HCT116 (cell line): ENCODE data around the gene SF1. TPM values are rescaled to one million over a fixed set of nuclear protein-coding genes. Genes with fewer than 3 reads are reported as not detected.

Experiments
- ATAC-seq: fragments of 200-7000 bp; cut with Tn5 transposase; 2 replicates; pipeline ENCODE4 v1.9.1; 2020; ENCODE audit warnings: mild to moderate bottlenecking, moderate library complexity
- BruUV-seq: library from RNA; stranded (reverse); fragments of 400-500 nt; replicated peaks from 2 replicates; lab custom pipeline; 2021; lab: Mats Ljungman, UMichigan
- CTCF ChIA-PET: fragments of 300-600 bp; sonication (Branson Sonifier 250); formaldehyde crosslinking; loops from one replicate; lab custom pipeline; 2021; ENCODE audit warnings: antibody characterized with exemption; lab: Charles Lee
- POLR2A ChIA-PET: fragments of 300-600, 350-600 bp; sonication (Branson Sonifier 250); formaldehyde crosslinking; loops from one replicate; lab custom pipeline; 2021; ENCODE audit warnings: antibody characterized with exemption; lab: Charles Lee
- RAD21 ChIA-PET, 2 experiments: fragments of 300-600 bp; sonication (Branson Sonifier 250); formaldehyde crosslinking; loops; one replicate each; lab custom pipeline; 2023; ENCODE audit warnings: low total read pairs in 2 of 2; ENCODE audit not compliant: uncharacterized antibody in 2 of 2, unreplicated experiment in 2 of 2, low non-redundant PET in 1 of 2; lab: Charles Lee
- DNase-seq: peaks from one replicate; pipeline ENCODE4 v3.0.0-alpha.2; 2010; ENCODE audit warnings: low read depth, low spot score
- H2AFZ ChIP-seq: fragments of 200-600 bp; shearing (Covaris generic), sonication (generic); 2 replicates; pipeline ENCODE4 v1.6.1; 2017; ENCODE audit warnings: low read depth, mixed run types, mixed read lengths, antibody characterized with exemption, low read length; ENCODE audit not compliant: poor library complexity, severe bottlenecking
- H3K27ac ChIP-seq: 2 replicates; pipeline ENCODE4 v1.5.1; 2012; ENCODE audit warnings: low read depth, low read length
- H3K27me3 ChIP-seq: fragments of 200-600 bp; sonication (generic); 2 replicates; pipeline ENCODE4 v1.6.1; 2016; ENCODE audit warnings: mixed run types, low read length, mixed read lengths; ENCODE audit not compliant: insufficient read depth
- H3K36me3 ChIP-seq, 2 experiments: fragments of 200-500 bp in 1 of 2; fragments of 200-600 bp in 1 of 2; sonication (Bioruptor generic) in 1 of 2; sonication (generic) in 1 of 2; 2 replicates each; pipeline versions ENCODE4 v1.5.1 to v1.6.1; 2014 to 2016; ENCODE audit warnings: low read length in 2 of 2, inconsistent platforms in 1 of 2, mixed read lengths in 1 of 2, mixed run types in 1 of 2; ENCODE audit not compliant: insufficient read depth in 2 of 2, control insufficient read depth in 1 of 2
- H3K4me1 ChIP-seq, 2 experiments: fragments of 200-600 bp in 1 of 2; sonication (generic) in 1 of 2; 2 replicates each; pipeline versions ENCODE4 v1.5.1 to v1.6.1; 2012 to 2017; ENCODE audit warnings: low read length in 2 of 2, inconsistent platforms in 1 of 2, mild to moderate bottlenecking in 1 of 2, mixed read lengths in 1 of 2, mixed run types in 1 of 2, moderate library complexity in 1 of 2; ENCODE audit not compliant: insufficient read depth in 2 of 2, control insufficient read depth in 1 of 2
- H3K4me2 ChIP-seq: fragments of 200-600 bp; sonication (generic); 2 replicates; pipeline ENCODE4 v1.6.1; 2017; ENCODE audit warnings: mixed run types, low read length, mixed read lengths
- H3K4me3 ChIP-seq, 2 experiments: fragments of 200-600 bp in 1 of 2; sonication (generic) in 1 of 2; replicated peaks in 1 of 2; 2 replicates each; pipeline ENCODE4 v1.5.1; 2011 to 2016; ENCODE audit warnings: low read length in 2 of 2, control low read depth in 1 of 2, low read depth in 1 of 2, mild to moderate bottlenecking in 1 of 2, mixed read lengths in 1 of 2, mixed run types in 1 of 2
- H3K79me2 ChIP-seq: fragments of 200-600 bp; sonication (generic); 2 replicates; pipeline ENCODE4 v1.6.1; 2017; ENCODE audit warnings: mild to moderate bottlenecking, mixed run types, low read length, moderate library complexity, mixed read lengths; ENCODE audit not compliant: insufficient read depth
- H3K9ac ChIP-seq: fragments of 200-600 bp; sonication (generic); 2 replicates; pipeline ENCODE4 v1.6.1; 2016; ENCODE audit warnings: low read length, mixed read lengths
- H3K9me2 ChIP-seq: fragments of 200-600 bp; sonication (generic), shearing (Covaris generic); 2 replicates; pipeline ENCODE4 v1.6.1; 2017; ENCODE audit warnings: mixed run types, mild to moderate bottlenecking, moderate library complexity; ENCODE audit not compliant: insufficient read depth
- H3K9me3 ChIP-seq, 2 experiments: fragments of 200-500 bp in 1 of 2; fragments of 200-600 bp in 1 of 2; sonication (Bioruptor generic) in 1 of 2; sonication (generic) in 1 of 2; 2 replicates each; pipeline ENCODE4 v1.6.1; 2014 to 2017; ENCODE audit warnings: low read length in 2 of 2, mixed read lengths in 2 of 2, inconsistent platforms in 1 of 2, low read depth in 1 of 2, mild to moderate bottlenecking in 1 of 2, mixed run types in 1 of 2, moderate library complexity in 1 of 2; ENCODE audit not compliant: control insufficient read depth in 1 of 2, insufficient read depth in 1 of 2
- H4K20me1 ChIP-seq: fragments of 200-600 bp; sonication (generic), shearing (Covaris generic); 2 replicates; pipeline ENCODE4 v1.6.1; 2017; ENCODE audit warnings: mixed run types, mild to moderate bottlenecking, moderate library complexity; ENCODE audit not compliant: insufficient read depth
- CEBPB ChIP-seq: IDR thresholded peaks from 2 replicates; pipeline ENCODE4 v1.6.1; 2012; ENCODE audit warnings: low read depth
- EGR1 ChIP-seq: IDR thresholded peaks from 2 replicates; pipeline ENCODE4 v1.6.1; 2012; ENCODE audit warnings: low read depth
- EZH2phosphoT487 ChIP-seq: fragments of 200-600 bp; IDR thresholded peaks from 2 replicates; pipeline ENCODE4 v1.6.1; 2018; ENCODE audit warnings: antibody characterized with exemption, borderline replicate concordance
- JUND ChIP-seq: IDR thresholded peaks from 2 replicates; pipeline ENCODE4 v1.6.1; 2012
- POLR2AphosphoS5 ChIP-seq: IDR thresholded peaks from 2 replicates; pipeline ENCODE4 v1.6.1; 2011; ENCODE audit warnings: mild to moderate bottlenecking, low read depth, low read length, moderate library complexity
- TCF7L2 ChIP-seq: IDR thresholded peaks from 2 replicates; pipeline ENCODE4 v1.7.0; 2011; ENCODE audit warnings: borderline replicate concordance, inconsistent platforms; ENCODE audit not compliant: insufficient read depth, insufficient read length; ENCODE audit errors: extremely low read depth
- ZFX ChIP-seq: fragments of 450-650 bp; IDR thresholded peaks from 2 replicates; pipeline ENCODE4 v1.6.1; 2017
- intact Hi-C: fragments of 100-400 bp; cut with micrococcal nuclease; formaldehyde crosslinking; loops from 2 replicates; pipeline ENCODE4 v1.10.0; 2022
- total RNA-seq: library from RNA; stranded (reverse); gene quantifications from one replicate; pipeline ENCODE4 v1.2.1, GENCODE V29; 2021; ENCODE audit not compliant: unreplicated experiment
- TF ChIP-seq, protein P1 (sequence below): IDR thresholded peaks from 2 replicates; pipeline ENCODE4 v1.6.1; 2012

Gene SF1
- total RNA-seq, 1 experiment from 2014 or later: 403 TPM

- intact Hi-C loops: loop anchor here (5.0 kb wide), 2 partner anchors 169 to 364 kb away; partner anchors contain the start of gene RPS6KA4
- no TSS peak for BruUV-seq
- CTCF ChIA-PET: no interaction called here
Measured at GRCh38 chr11:64721359-64721699, 57.0 kb downstream of the SF1 start.

GRCh38 chr11:64720640-64721358 is 57.5 kb downstream of the SF1 start:
- no peaks in the 10 kb centered on the region for H4K20me1 ChIP-seq
- TF ChIP-seq, protein P1, sequence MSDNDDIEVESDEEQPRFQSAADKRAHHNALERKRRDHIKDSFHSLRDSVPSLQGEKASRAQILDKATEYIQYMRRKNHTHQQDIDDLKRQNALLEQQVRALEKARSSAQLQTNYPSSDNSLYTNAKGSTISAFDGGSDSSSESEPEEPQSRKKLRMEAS: no peak
- TF ChIP-seq JUND (no peak), POLR2AphosphoS5 (no peak), EZH2phosphoT487 (no peak), CEBPB (no peak), EGR1 (no peak)
- ATAC-seq (no peak), DNase-seq (no peak)
- POLR2A ChIA-PET: no interaction called here
- no peaks in the 10 kb centered on the region for H3K9me2 ChIP-seq
- H3K4me1 ChIP-seq: peaks cover 0 to 10% of the 10 kb centered on the region in 2 experiments; a peak in 1 of 4 replicates
- CTCF ChIA-PET: no interaction called here
- no peaks in the 10 kb centered on the region for H3K36me3 ChIP-seq
- intact Hi-C loops: loop anchor here (5.0 kb wide), 2 partner anchors 168 to 363 kb away; partner anchors contain the start of gene RPS6KA4
- BruUV-seq: no TSS peak
- H3K4me3 ChIP-seq: no peak overlapping the region
- H3K79me2 ChIP-seq: no peaks in the 10 kb centered on the region
- RAD21 ChIA-PET: no interaction called here
- H2AFZ ChIP-seq: no peak overlapping the region
- no peak overlapping the region for H3K9ac ChIP-seq
- no peak overlapping the region for H3K4me2 ChIP-seq
- H3K9me3 ChIP-seq: no peaks in the 10 kb centered on the region
- 0 out of 2 replicates have a peak, but pooled peaks cover 6% of the 10 kb centered on the region for H3K27me3 ChIP-seq
- H3K27ac ChIP-seq: no peak overlapping the region

More at GRCh38 chr11:64721359-64721699, 57.0 kb downstream of the SF1 start:
- Histone ChIP-seq H4K20me1 (no peaks in the 10 kb centered on the region), H3K27ac (no peak overlapping the region), H3K9ac (no peak overlapping the region), H3K9me3 (no peaks in the 10 kb centered on the region), H2AFZ (no peak overlapping the region), H3K27me3 (0 out of 2 replicates have a peak, but pooled peaks cover 6% of the 10 kb centered on the region), H3K79me2 (no peaks in the 10 kb centered on the region), H3K4me2 (no peak overlapping the region), H3K4me1 (peaks cover 0 to 10% of the 10 kb centered on the region in 2 experiments; a peak in 1 of 4 replicates), H3K36me3 (no peaks in the 10 kb centered on the region), H3K4me3 (no peak overlapping the region), H3K9me2 (no peaks in the 10 kb centered on the region)
- no peak for ATAC-seq
- TF ChIP-seq, protein P1: no peak
- TF ChIP-seq ZFX (no peak), TCF7L2 (no peak)
- POLR2A ChIA-PET: no interaction called here
- DNase-seq: no peak
- RAD21 ChIA-PET: no interaction called here
